HTERT RPE-1 (cell line): ENCODE measurements around the gene IL13RA1.
"Not testable (repeated sequence)": the region's sequence is repeated elsewhere in the genome, so short reads cannot be mapped to it uniquely, and the experiment has no call there.

Experiments used
- in situ Hi-C: fragments of 300-500 bp; cut with MboI; formaldehyde crosslinking; loops from 4 replicates; pipeline ENCODE4 v1.14.3; 2020; ENCODE audit warnings: low sequenced_read_pairs

IL13RA1 gene

DNA sequence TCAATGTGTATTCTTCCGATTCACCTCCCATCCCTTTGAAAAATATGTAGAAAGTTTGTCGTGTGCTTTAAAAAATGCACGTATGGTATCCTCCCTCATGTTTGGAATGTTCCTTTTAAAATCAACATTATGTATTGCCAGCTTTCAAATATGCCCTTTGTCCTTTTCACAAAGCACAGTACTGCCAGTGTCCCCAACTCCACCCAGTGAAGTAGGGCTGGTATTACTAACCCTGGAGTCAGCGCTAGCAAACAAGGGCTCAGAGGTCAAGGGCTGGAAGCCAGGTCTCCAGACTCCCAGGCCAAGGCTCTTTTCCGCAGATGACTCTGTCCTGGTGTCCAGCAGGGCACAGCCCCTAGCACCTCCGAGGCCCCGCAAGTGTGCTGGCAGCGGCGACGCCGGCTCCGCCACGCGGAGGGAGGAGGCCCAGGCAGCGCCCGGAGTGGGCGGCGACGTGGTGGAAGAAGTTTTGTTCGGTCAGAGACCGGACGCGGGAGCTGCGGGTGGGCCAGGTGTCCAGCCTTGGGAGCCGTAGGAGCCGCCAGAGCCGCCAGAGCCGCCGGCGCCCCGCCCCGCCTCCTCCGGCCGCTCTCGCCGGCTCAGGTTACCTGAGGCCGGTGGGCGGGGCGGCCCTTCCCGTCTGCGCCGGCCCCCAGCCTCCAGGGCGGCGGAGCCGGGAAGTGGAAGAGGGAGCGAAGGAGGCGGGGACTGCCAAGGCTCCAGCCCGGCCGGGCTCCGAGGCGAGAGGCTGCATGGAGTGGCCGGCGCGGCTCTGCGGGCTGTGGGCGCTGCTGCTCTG, at the start of gene IL13RA1:
TSS of gene IL13RA1 (plus strand) at position 720 of the 799 bp plus-strand sequence. CDS start at position 753, 33 bp downstream.
- in situ Hi-C loops, result no loop called here

DNA sequence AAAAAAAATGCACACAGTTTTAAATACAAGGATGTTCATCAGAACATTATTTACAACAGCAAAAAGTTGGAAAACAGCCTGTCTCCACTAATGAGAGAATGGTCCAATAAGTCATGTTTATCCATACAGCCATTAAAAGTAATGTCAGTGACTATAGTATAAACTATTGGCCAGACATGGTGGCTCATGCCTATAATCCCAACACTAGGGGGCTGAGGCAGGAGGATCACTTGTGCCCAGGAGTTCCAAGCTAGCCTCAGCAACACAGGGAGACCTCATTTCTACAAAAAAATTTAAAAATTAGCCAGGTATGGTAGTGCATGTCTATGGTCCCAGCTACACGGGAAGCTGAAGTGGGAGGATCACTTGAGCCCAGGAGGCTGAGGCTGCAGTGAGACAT, 48.1 kb upstream of the IL13RA1 start:
- in situ Hi-C loops, result no loop called here

DNA sequence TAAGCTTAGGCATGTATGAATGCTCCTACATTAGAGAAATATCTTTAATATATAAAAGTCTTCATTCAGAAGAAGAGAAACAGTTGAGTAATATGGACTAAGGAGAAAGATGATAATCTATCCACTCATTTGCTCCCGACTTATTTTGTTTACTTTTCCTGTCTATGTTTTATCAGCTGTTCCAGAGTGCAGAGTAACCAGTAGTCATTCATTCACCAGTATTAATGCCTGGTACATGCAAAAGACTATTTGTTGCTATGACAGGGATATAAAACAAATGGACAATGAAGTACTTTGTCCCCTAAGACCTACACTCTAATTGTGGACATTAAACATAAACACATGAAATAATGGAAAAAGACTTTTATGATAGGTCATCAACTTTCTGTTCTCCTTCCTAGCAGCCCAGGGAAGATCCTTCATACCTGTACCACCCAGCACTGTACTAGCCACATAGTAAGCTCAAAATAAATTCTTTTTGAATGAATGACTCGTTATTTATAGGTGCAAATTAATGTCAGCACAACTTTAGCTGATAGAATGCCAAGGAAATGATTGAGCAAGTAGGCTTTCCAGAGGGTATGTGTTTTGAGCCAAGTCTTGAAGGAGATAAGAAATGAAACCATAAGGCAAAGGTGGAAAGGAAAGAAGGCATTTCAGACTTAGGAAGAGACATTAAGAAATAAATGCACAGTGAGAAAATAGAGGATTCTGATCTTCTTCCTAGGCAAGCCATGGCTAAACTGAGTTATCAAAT, 45.0 kb upstream of the IL13RA1 start:
- in situ Hi-C loops, result no loop called here

DNA sequence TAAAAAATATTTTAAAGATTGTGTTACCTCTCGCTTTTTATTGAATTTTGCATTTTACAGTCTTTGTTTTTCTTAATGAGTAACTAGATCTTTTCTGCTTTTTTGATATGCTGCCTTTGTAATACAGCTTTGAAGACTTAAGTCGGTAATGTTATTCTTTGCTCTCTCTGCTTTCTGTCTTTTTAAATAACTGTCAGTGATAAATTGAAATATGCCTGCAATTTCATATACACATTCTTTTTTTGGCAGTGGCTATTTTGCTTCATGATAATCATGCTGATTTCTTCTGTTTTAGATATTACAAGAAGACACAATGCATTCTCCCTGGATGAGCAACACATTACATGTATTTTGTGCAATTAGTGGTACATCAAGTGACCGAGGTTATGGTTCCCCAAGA, 42.0 kb upstream of the IL13RA1 start:
- in situ Hi-C loops, result no loop called here

DNA sequence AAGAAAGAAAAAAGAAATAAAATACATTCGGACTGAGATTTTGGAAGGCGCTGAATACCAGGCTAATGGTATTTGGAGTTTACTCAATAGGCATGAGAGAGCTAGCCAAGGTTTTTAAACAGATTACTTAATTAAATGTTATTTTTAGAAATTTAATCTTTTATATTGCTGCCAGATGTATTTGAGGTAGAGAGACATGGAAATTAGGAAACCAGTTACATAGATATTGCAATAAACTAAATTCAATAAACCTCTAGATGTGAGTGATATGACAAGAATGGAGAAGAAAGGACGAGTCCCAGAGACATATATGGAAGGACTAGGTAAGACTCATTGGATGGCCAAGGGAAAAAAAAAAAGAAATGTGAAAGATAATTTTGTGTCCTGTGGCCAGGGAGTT, 38.5 kb upstream of the IL13RA1 start:
- in situ Hi-C loops, result no loop called here

DNA sequence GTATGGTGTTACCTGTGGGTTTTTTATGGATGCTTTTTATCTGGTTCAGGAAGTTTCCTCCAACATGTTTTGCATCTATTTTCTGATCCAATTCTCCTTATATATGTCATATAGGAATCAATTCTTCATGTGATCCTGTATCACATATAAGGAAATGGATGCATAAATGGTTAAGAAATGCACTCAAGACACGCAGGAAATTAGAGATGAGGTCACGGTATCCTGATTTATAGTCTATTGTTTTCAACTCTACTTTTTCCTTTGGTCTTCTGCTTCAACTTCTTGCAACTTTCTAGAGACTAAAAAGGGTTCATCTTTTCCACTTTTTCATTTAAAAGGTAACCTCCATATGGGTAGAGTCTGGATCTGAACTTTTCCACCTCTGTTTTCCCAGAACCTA, 33.6 kb upstream of the IL13RA1 start:
- in situ Hi-C loops, result no loop called here

DNA sequence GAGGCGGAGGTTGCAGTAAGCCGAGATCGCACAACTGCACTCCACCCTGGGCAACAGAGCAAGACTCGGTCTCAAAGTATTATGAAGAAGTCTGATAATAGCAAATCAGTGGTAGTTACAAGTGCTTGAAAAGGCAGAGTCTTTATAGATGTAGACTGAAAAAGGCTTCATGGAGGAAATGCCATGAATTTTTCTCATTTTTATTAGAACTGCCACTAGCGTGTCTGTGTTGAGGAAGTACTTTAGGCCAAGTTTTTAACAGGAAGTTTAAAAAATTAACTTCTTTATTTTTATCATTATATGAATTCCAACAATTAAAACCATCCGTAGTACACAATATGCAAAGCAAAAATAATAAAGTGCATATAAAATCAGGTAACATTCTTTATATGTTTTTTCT, 32.8 kb upstream of the IL13RA1 start:
- in situ Hi-C loops, result no loop called here

DNA sequence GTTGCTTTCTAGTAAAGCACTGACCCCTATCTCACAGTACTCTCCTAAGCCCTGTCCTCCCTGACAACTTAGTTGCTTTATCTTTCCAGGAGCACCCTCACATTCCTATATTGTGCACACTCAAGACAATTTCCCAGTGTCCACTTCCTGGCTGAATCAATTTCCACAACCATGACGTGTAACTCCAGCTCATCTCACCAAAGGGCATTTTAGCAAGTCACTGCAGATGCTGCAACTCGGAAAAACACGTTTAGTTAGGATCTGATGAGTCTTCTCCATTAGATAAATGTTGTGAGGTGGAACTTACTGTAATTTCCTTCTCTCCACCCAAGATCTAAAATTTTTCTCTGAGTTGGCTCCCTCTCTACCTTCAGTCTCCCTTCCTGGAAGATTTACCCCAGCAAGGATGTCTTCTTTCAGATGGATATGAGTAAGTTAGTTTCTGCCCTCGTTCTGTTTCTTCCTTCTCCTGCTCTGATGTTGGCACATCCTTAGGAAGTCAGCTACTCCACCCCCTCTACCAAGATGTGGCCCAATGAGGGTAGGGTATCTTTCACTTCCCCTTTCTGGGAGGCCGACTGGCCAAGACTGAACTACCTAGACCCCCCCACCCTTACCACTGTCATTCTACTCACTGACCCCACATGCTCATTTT, 28.8 kb upstream of the IL13RA1 start:
- in situ Hi-C loops, result no loop called here

DNA sequence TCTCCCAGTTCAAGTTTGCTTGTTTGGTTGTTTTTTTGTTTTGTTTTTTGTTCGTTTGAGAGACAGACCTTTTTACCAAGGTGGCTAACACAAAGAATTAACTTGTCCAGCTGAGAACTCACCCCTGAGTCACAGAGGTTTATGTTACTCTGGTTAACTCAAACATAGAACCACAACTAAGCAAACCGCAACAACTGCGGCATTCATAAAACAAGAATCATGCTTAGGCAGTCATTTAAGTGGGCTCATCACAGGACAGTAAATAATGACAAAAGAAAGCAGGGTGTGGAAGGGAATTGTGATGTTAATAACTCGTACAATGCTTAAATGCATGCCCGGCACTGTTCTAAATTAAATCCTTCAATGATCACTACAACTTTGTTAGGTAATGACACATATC, 24.7 kb upstream of the IL13RA1 start:
- in situ Hi-C loops, result no loop called here

DNA sequence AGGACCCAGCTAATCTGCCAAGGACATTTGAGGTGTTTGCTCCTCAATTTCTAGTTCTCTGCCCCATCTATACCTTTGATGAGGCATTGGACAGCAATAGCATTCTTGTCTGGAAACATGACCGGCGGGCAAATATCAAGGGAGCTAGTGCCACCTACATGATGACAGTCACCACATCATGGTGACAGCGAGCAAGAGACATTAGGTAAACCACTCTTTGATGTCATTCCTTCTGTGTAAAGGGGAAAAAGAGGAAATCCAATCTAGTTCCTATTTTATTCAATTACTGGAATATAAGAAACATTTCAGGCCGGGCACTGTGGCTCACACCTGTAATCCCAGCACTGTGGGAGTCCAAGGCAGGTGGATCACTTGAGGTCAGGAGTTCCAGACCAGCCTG, 20.7 kb upstream of the IL13RA1 start:
- in situ Hi-C loops, result no loop called here

DNA sequence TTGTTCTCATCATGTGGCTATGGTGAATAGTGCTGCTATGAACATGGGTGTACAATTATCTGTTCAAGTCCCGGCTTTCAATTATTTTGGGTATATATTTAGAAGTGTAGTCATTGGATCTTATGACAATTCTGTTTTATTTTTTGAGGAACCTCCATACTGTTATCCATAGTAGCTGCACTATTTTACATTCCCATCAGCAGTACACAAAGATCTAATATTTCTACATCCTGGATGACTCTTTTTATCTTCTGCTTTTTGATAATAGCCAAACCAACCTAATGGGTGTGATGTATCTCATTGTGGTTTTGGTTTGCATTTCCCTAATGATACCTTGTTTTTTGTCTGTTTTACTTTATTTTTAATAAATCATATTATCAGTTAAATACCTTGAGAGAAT, 12.9 kb upstream of the IL13RA1 start:
- in situ Hi-C loops, result no loop called here

DNA sequence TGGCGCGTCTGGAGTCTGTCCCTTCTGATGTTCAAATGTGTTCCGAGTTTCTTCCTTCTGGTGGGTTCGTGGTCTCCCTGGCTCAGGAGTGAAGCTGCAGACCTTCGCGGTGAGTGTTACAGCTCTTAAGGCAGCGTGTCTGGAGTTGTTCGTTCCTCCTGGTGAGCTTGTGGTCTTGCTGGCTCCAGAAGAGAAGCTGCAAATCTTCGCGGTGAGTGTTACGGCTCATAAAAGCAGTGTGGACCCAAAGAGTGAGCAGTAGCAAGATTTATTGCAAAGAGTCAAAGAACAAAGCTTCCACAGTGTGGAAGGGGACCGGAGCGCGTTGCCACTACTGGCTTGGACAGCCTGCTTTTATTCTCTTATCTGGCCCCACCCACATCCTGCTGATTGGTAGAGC, 11.5 kb upstream of the IL13RA1 start:
- in situ Hi-C loops, result not testable (repeated sequence)

DNA sequence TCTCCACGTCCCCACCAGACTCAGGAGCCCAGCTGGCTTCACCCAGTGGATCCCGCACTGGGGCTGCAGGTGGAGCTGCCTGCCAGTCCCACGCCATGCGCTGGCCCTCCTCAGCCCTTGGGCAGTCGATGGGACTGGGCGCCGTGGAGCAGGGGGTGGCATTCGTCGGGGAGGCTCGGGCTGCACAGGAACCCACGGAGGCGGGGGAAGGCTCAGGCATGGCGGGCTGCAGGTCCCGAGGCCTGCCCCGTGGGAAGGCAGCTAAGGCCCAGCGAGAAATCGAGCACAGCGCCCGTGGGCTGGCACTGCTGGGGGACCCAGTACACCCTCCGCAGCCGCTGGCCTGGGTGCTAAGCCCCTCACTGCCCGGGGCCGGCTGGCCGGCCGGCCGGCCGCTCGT, 10.6 kb upstream of the IL13RA1 start:
- in situ Hi-C loops, result not testable (repeated sequence)

DNA sequence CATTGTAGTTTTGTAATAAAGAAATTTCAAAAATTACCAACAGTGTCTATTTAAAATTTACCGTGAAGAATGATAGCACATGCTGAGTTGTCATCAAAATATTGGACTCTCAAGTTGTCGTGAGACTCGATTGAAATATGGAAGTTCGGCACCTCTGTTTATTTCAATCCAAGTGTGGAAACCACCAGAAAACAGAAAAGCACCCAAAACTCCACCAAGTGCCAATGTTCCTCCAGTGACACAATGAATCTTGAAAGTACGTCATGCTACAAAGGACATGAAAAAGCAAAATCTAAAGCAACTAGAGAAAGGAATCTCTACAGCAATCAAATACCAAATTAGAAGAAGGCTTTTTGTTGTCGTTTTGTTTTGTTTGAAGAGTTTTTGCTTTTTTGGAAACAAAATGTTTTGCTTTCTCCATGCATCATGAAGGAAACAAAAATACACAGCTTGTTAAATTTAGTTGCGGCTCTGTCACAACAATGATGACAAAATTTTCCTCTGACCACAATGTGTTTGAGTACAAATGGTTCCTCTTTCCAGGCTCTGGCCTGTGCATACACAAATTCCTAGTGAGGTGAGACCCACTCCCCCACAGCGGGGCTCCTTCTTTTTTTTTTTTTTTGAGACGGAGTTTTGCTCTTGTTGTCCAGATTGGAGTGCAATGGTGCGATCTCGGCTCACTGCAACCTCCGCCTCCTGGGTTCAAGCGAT, 9.6 kb upstream of the IL13RA1 start:
- in situ Hi-C loops, result no loop called here

DNA sequence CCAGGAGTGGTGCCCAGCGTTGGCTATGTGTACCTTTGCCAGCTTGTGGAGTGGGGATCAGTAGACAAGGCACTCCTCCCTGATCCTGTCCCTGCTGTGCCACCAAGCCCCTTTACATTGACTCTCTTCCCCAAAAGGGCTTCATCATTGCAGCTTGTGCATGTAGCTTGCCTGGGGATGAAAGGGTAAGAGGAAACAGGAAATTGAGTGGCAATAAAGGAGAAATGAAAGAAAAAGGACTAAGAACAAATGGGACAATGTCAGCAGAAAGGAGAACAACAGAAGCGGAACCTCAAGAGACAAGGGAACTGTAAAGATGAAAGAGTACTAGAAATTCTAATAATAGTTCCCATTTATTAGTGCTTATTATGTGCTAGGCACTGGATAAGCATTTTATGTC, 8.7 kb upstream of the IL13RA1 start:
- in situ Hi-C loops, result no loop called here

DNA sequence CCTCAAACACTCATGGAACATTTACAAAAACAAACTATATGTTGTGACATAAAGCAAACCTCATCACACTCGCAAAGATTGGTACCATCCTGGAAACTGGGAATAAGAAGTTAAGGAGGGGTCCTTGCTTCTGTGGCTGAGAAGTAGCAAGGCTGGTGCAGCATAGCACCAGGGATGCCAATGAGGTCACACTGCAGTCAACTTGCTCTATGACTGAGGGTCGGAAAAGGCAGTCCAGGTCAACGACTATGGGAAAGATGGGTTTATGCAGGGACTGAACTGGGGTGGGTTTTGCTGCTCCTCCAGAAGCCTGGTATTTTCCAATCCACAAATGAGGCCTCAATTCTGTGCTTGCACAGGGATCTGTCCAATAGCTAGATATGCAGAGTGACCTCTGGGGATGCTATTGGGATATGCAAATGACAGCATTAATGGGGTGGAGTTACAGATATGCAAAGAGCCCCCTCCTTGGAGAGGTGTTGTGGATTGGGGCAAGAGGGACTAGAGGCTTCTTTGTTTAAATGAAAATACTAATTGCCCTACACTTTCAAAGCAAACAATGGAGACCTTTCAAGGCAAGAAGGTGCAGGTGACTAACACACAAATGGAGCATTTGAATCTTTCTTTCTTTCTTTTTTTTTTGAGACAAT, 7.2 kb upstream of the IL13RA1 start:
- in situ Hi-C loops, result no loop called here

DNA sequence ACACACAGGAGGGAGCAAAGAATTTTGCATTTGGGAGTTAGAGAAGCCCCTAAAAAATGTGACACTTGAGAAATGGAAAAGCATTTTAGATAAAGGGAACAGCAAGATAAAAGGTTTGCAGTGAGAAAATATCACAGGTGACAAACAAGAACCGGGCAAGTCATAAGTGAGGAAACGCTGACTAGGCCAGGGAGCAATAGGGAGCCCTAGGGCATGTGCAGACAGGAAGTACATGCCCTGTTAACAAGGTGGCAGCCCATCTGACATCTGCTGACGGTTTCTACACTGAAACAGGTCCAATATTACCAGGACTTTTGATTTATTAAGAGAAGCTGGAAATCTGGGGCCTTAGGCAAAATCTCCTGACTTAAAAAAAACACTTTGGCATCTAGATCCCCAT, 4.0 kb upstream of the IL13RA1 start:
- in situ Hi-C loops, result no loop called here

DNA sequence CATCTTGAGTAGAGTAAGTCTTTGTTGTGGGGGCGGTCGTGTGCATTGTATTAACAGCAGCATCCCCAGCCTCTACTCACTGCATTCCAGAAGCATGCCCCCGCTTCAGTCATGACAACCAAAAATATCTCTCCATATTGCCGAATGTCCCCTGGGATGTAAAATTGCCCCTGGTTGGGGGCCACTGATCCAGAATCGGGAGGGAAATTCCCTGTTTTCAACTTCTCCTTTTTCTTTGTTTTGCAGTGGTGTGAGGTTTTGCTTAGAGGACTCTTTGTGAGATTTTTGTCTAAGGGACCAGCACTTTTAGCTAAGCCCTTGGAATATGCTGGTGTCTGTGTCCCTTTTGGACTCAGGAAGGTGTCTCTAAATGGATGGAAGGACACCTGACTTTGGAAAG, 3.0 kb upstream of the IL13RA1 start:
- in situ Hi-C loops, result no loop called here

DNA sequence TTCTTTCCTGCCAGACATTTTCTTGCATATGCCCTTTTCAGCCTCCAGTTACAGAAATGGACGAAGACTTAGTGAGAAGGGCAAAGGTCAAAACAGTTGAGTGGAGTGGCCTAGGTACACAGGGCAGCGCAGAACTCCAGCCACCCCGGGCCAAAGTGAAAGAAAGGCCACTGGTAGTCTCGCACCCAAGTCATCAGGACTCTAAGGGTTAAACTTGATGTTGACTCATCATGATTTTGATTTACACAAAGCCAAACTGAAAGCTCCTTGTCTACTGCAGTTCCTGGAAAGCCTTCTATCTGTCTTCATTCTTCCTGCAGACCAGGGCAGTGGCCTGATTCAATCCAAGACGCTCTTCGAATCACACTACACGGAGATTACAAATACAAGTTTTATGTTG, 2.6 kb upstream of the IL13RA1 start:
- in situ Hi-C loops, result no loop called here

DNA sequence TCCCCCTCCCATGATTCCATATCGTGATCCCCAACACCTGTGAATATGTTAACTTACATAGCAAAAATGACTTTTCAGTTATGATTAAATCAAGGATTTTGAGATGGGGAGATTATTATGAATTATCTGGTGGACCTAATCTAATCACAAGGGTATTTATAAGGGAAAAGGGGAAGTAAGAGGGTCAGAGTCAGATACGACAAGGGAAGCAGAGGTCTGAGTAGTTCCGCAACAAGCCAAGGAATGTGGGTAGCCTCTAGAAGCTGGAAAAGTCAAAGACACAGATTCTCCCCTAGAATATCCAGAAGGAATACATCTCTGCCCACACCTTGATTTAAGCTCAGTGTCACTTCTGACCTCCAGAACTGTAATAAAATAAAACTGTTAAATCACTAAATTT, 1.0 kb upstream of the IL13RA1 start:
- in situ Hi-C loops, result no loop called here
